Pancreas (tissue), 10 donors: ENCODE data around the gene ALX4. TPM values are rescaled to one million over a fixed set of nuclear protein-coding genes. Genes with fewer than 3 reads are reported as not detected.

Experiments used
- ATAC-seq, 4 donors: fragments of 200-7000 bp; cut with Tn5 transposase; one replicate each; pipeline versions ENCODE4 v1.8.0 to v1.9.1; 2020; ENCODE audit warnings: mild to moderate bottlenecking in 4 of 4, moderate library complexity in 4 of 4
- DNase-seq, 6 donors: peaks; one replicate each; pipeline ENCODE4 v3.0.0-alpha.2; 2020
- FAIRE-seq: peaks from 2 replicates; lab custom pipeline; 2012; peaks lifted over from hg19 to GRCh38; lab: Jason Lieb, UNC
- H3K27ac ChIP-seq, 4 donors: fragments of 200-600 bp; sonication (generic); 1 replicate in 3 of 4; 2 replicates in 1 of 4; pipeline versions ENCODE4 v1.5.0 to v1.8.0; 2020
- H3K27me3 ChIP-seq, 4 donors: fragments of 200-600 bp; one replicate each; pipeline ENCODE4 v1.8.0; 2021
- H3K36me3 ChIP-seq, 3 donors: fragments of 200-600 bp; sonication (generic) in 1 of 3; one replicate each; pipeline versions ENCODE4 v1.5.0 to v1.8.0; 2020 to 2021
- H3K4me1 ChIP-seq, 3 donors: fragments of 200-600 bp; one replicate each; pipeline ENCODE4 v1.8.0; 2021
- H3K4me3 ChIP-seq, 4 donors: fragments of 200-600 bp; sonication (generic) in 2 of 4; one replicate each; pipeline versions ENCODE4 v1.5.0 to v1.8.0; 2020 to 2021
- H3K9me3 ChIP-seq, 4 donors: fragments of 200-600 bp; one replicate each; pipeline ENCODE4 v1.8.0; 2021
- WGBS, 2 donors: extraction: QIAGEN DNeasy Blood & Tissue Kit; methylation state at CpG; one replicate each; pipeline ENCODE4 v1.1.7; 2013; 5-methylcytosine and 5-hydroxymethylcytosine counted together
- intact Hi-C, 3 donors: fragments of 100-400 bp; cut with DNase I; formaldehyde crosslinking; loops; one replicate each; pipeline versions ENCODE4 v1.11.1 to v1.14.2; 2022
- polyA plus RNA-seq, 2 donors: library from polyadenylated mRNA; stranded (reverse); fragments of 200-250 nt; gene quantifications; one replicate each; pipeline ENCODE4 v1.2.3, GENCODE V29; 2013
- total RNA-seq, 6 donors: library from RNA; stranded (reverse); fragmentation: NEBNext Ultra II Directional in 4 of 6; extraction: Animal tissue kit (Norgen Biotek cat#: 25700) in 4 of 6; gene quantifications; one replicate each; pipeline versions ENCODE4 v1.2.1 to v1.2.4, GENCODE V29; 2021 to 2023
- TF ChIP-seq, protein P1 (sequence below), 4 donors: fragments of 200-600 bp; sonication (generic) in 3 of 4; IDR thresholded peaks; one replicate each; pipeline versions ENCODE4 v1.5.0 to v1.8.0; 2021; ENCODE audit warnings: antibody characterized with exemption in 4 of 4
- donor health status: healthy with polysubstance abuse.
- donor health status: DM: no; HTN: no; CAD: no; lungs with moderate emphysema.
- donor health status: DM: no; HTN: no; CAD: no.
- donor health status: control.
- donor health status: control.
- donor health status: Bipolar disorder and iron deficiency.
- donor health status: DM: yes; HTN: yes; CAD: no.
- donor health status: DM: no; HTN: no; CAD: no.
- donor health status: DM: no; HTN: no; CAD: no.
- donor health status: DM: yes; HTN: yes; CAD: no.

ALX4 gene
- total and polyA plus RNA-seq, 8 donors: 0.02 to 0.04 (median 0.03) TPM; not detected in 5

- no peak for ATAC-seq
- H3K4me3 ChIP-seq: no peak overlapping the region
- no peaks in the 10 kb centered on the region for H3K4me1 ChIP-seq
- WGBS, 2 donors: 50 to 53% methylated on average over 7 of the region's 7 CpGs
- intact Hi-C loops: no loop called here
- no peaks in the 10 kb centered on the region for H3K9me3 ChIP-seq
- H3K27me3 ChIP-seq: peaks cover 0 to 14% (median 7%) of the 10 kb centered on the region in 4 donors
- TF ChIP-seq, protein P1, sequence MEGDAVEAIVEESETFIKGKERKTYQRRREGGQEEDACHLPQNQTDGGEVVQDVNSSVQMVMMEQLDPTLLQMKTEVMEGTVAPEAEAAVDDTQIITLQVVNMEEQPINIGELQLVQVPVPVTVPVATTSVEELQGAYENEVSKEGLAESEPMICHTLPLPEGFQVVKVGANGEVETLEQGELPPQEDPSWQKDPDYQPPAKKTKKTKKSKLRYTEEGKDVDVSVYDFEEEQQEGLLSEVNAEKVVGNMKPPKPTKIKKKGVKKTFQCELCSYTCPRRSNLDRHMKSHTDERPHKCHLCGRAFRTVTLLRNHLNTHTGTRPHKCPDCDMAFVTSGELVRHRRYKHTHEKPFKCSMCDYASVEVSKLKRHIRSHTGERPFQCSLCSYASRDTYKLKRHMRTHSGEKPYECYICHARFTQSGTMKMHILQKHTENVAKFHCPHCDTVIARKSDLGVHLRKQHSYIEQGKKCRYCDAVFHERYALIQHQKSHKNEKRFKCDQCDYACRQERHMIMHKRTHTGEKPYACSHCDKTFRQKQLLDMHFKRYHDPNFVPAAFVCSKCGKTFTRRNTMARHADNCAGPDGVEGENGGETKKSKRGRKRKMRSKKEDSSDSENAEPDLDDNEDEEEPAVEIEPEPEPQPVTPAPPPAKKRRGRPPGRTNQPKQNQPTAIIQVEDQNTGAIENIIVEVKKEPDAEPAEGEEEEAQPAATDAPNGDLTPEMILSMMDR (IDR thresholded peaks at IDR 0.05): no peak
- H3K27ac ChIP-seq: no peak overlapping the region
- H3K36me3 ChIP-seq: no peaks in the 10 kb centered on the region
- DNase-seq: no peak
- no peak for FAIRE-seq
Observed at GRCh38 chr11:44334356-44335004, 24.5 kb upstream of the ALX4 start.

DNA sequence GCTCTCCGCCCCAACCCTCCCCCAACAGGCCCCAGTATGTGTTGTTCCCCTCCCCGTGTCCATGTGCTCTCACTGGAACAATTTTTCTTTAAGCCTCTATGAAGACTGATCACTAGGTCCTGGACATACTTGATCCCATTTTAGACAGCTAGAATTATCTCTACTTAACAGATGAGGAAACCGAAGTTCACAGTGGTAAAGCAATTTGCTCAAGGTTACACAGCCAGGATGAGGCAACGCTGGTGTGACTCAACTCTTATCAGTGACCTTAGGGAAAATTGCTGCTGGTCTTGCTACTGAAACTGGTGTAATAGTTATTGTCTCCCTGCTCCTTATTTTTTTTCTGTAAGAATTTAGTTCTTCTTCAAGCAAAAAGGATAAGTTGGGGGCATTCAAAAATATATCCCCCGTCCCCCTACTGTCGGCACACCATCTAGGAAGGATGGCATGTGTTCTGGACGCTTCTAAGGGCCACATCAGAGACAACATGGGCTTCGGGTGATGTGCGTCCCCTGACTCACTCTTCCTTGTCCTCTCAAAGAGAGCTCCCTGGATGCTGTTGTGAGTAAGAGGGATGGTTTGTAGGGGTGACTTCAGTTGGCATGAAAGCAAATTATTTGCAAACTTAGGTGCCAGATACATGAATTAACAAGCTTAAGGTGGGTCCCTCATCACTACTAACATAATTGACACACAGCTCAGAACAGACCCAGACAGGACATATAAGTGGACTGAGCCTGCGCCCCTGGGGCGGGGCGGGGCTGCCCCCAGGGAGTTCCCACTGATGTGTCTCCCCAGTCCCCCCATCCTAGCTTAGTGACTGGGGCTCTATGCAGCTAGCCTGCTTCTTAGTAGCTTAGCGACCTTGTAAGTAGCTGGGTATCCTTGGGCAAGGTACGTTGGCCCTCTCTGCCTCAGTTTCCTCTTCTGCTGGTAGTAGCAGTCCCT, 23.6 kb upstream of the ALX4 start:
- DNase-seq (no peak), ATAC-seq (no peak), FAIRE-seq (no peak)
- H3K27ac ChIP-seq: no peak overlapping the region
- intact Hi-C loops: no loop called here
- no peaks in the 10 kb centered on the region for H3K9me3 ChIP-seq
- no peak overlapping the region for H3K4me3 ChIP-seq
- peaks cover 0 to 14% (median 7%) of the 10 kb centered on the region in 4 donors for H3K27me3 ChIP-seq
- TF ChIP-seq, protein P1 (IDR thresholded peaks at IDR 0.05): no peak
- H3K4me1 ChIP-seq: no peaks in the 10 kb centered on the region
- no peaks in the 10 kb centered on the region for H3K36me3 ChIP-seq
- WGBS, 2 donors: 66 to 72% methylated on average over 14 of the region's 14 CpGs

- no peak overlapping the region for H3K27ac ChIP-seq
- FAIRE-seq (no peak), DNase-seq (no peak), ATAC-seq (no peak)
- no peak overlapping the region for H3K4me3 ChIP-seq
- peaks cover 0 to 14% (median 7%) of the 10 kb centered on the region in 4 donors for H3K27me3 ChIP-seq
- no peaks in the 10 kb centered on the region for H3K9me3 ChIP-seq
- no peaks in the 10 kb centered on the region for H3K36me3 ChIP-seq
- no peaks in the 10 kb centered on the region for H3K4me1 ChIP-seq
- intact Hi-C loops: no loop called here
- TF ChIP-seq, protein P1 (IDR thresholded peaks at IDR 0.05): no peak
- WGBS, 2 donors: 62 to 68% methylated on average over 6 of the region's 6 CpGs
Observed at GRCh38 chr11:44332665-44333064, 22.7 kb upstream of the ALX4 start.

- Histone ChIP-seq H3K27ac (no peak overlapping the region), H3K9me3 (no peaks in the 10 kb centered on the region), H3K4me1 (peaks cover 0 to 7% (median 7%) of the 10 kb centered on the region in 3 donors), H3K27me3 (peaks cover 0 to 13% (median 0%) of the 10 kb centered on the region in 4 donors), H3K36me3 (no peaks in the 10 kb centered on the region), H3K4me3 (no peak overlapping the region)
- TF ChIP-seq, protein P1 (IDR thresholded peaks at IDR 0.05): no peak
- no peak for FAIRE-seq
- no peak for ATAC-seq
- intact Hi-C loops: no loop called here
- DNase-seq: no peak
- WGBS, 2 donors: 62 to 65% methylated on average over 8 of the region's 8 CpGs
Observed at GRCh38 chr11:44329472-44330230, 19.7 kb upstream of the ALX4 start.
